Left ventricle myocardium superior (tissue), 1 donor: ENCODE measurements around the gene AJAP1. TPM values are rescaled to one million over a fixed set of nuclear protein-coding genes. Genes with fewer than 3 reads are reported as not detected.

ENCODE experiments used
- ATAC-seq: fragments of 200-7000 bp; cut with Tn5 transposase; one replicate; pipeline ENCODE4 v1.9.1; 2020; ENCODE audit warnings: mild to moderate bottlenecking, moderate library complexity
- DNase-seq: peaks from one replicate; pipeline ENCODE4 v3.0.0-alpha.2; 2020
- intact Hi-C: fragments of 100-400 bp; cut with micrococcal nuclease; formaldehyde crosslinking; loops from one replicate; pipeline ENCODE4 v1.11.0; 2022
- total RNA-seq: library from RNA; stranded (reverse); fragmentation: NEBNext Ultra II Directional; extraction: Animal tissue kit (Norgen Biotek cat#: 25700); gene quantifications from one replicate; pipeline ENCODE4 v1.2.1, GENCODE V29; 2021
- donor health status: DM: no; HTN: yes; CAD: no; lungs with severe emphysema.

Gene AJAP1
- total RNA-seq, 1 donor from 2014 or later: 0.05 TPM

- no peak for DNase-seq
- ATAC-seq: no peak
- intact Hi-C loops: no loop called here
These were observed 131.6 kb downstream of the AJAP1 start for GRCh38 chr1:4786055-4786454.

GRCh38 chr1:4787551-4787950, 133.1 kb downstream of the AJAP1 start:
- DNase-seq (no peak), ATAC-seq (no peak)
- intact Hi-C loops: no loop called here

GRCh38 chr1:4792565-4792964, 138.2 kb downstream of the AJAP1 start:
- DNase-seq: no peak
- ATAC-seq: no peak
- intact Hi-C loops: no loop called here

DNA sequence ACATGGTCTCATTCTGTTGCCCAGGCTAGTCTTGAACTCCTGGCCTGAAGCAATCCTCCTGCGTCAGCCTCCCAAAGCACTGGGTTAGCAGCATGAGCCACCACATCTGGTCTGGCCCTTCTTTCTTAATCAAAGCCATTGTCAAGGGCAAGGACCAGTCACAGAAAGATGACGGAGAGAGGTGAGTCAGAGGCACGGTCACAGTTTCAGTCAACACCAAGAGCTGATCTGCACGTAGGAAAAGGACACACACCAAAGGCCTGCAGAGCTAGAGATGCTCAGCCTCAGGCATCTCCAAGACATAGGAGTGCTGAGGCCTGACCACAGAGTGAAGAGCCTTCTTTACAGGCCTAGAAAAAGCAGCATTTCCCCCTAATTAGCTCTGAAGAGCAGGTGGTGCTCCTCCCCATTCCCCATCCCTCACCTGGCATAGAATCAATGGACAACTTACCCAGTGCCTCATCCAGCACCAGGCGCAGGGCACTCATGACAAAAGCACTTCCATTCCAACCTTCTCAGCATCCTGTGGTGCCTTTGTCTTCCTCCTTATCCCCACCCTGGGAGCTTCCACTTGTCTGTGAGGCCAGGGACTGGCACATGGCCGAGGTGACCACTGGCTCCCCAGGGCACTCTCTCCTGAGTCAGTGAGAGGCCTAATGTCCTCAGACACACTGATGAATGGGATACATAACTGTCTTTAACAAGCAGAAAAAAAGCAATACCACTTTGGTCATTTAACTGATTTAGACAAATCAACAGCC, 139.8 kb downstream of the AJAP1 start:
- intact Hi-C loops: no loop called here
- no peak for DNase-seq
- ATAC-seq: no peak

DNA sequence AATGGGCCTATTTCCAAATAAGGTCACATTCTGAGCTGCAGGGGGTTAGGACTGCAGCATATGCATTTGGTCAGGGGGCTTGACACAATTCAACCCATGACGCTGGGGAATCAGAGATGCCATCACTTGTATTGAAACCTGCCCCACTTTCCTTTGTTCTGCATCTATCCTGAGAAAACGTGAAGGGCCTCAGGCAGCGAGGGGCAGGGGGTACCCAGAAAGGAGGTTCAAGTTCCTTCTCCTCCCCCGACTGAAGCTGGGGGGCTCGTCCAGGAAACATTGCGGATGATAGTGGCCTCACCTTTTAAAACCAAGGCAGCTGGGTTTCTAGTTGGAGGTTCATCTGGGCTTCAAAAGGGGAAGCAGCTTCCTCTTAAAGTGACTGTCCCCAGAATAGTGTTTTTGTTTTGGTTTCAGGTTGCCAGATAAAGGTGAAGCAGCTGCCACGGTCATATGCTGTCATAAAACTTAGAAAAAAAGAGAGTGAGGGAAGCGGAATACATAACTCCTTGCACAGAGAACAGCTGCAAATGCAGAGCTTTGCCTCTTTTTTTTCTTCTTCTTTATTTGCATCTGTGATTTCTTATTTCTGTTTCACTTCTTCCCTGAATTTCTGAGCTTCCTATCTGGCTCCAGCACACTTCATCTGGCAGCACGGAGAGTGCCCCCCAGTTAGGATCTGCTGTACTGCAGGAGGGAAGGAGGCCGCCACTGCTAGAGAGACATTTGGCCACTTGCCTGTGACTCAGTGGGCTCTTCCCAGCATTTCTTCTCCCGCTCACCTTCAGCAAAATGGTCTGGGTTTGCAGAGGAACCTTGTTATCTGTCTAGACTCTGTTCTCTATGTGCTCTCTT, 142.0 kb downstream of the AJAP1 start:
- no peak for DNase-seq
- intact Hi-C loops: no loop called here
- ATAC-seq: no peak

- DNase-seq (no peak), ATAC-seq (no peak)
- intact Hi-C loops: no loop called here
These were observed 142.6 kb downstream of the AJAP1 start for GRCh38 chr1:4797016-4797410.

DNA sequence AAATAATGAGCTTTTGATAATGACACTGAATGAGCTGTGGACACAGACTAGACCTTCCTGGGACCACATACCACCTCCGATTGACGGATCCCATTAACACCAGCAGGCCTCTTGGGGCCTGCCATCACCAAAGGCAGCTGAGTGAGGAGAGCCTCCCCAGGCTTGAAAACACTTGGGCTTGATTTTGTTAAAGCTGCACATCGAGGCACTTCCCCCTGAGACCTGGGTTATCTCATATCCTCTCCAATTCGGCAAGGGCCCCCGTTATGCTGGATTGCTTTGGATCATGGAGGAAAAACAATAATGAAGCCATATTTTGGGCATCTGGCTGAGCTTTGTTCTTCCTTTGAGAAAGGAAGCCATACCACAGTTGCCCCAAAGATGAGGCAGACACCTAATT, 143.0 kb downstream of the AJAP1 start:
- intact Hi-C loops: no loop called here
- DNase-seq: no peak
- no peak for ATAC-seq

- intact Hi-C loops: no loop called here
- DNase-seq (peak; percentile 87), ATAC-seq (peak; percentile 96)
These were observed 146.9 kb downstream of the AJAP1 start for GRCh38 chr1:4801192-4801924.

DNA sequence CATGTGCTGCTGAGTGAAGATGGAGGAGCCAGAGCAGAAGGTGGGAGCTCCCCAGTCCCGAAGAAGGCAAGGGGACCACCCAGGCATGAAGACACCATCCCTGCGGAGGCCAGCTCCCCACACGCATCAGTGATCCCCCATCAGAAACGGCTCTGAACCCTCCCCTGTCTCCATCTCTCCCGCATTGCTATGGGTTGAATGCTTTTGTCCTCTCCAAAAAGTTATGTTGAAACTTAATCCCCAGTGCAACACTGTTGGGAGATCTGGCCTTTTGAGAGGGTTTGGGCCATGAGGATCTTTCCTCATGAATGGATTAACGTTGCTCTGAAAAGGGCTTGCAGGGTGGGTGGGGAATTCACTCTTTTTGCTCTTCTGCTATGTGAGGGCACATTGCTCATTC, 147.6 kb downstream of the AJAP1 start:
- intact Hi-C loops: no loop called here
- DNase-seq (no peak), ATAC-seq (peak; percentile 70)

DNA sequence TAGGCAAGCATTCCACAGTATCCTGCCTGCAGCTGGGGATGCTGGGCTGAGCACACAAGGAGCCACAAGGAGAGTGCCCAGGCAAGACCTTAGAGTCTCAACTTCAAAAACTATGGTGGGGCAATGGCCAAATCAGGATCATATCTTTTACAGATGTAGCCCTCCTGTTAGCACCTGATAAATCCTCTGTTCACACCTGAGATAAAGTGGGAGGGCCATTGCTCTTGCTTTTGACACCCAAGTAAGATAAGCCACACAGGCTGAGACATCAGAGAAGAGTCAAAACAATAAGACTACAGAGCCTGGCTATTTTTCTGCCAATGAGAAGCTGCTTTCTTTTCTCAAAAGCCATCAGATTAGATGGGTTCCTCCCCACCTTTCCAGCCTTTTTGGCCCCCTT, 148.9 kb downstream of the AJAP1 start:
- intact Hi-C loops: no loop called here
- no peak for ATAC-seq
- no peak for DNase-seq

- intact Hi-C loops: no loop called here
- no peak for DNase-seq
- ATAC-seq: no peak
These were observed 151.6 kb downstream of the AJAP1 start for GRCh38 chr1:4805987-4806386.

DNA sequence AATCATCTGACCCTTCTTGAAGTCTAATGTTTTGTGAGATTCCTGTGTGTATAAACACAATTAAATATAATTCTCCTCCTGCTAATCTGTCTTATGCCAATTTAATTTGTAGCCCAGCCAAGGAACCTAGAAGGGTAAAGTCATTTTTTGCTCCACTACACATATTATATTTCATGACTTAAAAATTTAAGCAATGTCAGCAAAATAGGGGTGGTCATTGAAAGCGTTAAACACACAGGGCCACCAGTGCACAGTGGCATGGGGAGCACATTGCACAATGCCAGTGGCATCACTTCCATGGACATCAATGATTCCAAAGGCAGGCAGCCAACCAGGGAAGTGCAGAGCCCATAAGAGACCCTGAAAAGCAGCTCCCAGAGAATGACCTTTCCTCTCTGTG, 166.1 kb downstream of the AJAP1 start:
- DNase-seq (no peak), ATAC-seq (no peak)
- intact Hi-C loops: no loop called here

DNA sequence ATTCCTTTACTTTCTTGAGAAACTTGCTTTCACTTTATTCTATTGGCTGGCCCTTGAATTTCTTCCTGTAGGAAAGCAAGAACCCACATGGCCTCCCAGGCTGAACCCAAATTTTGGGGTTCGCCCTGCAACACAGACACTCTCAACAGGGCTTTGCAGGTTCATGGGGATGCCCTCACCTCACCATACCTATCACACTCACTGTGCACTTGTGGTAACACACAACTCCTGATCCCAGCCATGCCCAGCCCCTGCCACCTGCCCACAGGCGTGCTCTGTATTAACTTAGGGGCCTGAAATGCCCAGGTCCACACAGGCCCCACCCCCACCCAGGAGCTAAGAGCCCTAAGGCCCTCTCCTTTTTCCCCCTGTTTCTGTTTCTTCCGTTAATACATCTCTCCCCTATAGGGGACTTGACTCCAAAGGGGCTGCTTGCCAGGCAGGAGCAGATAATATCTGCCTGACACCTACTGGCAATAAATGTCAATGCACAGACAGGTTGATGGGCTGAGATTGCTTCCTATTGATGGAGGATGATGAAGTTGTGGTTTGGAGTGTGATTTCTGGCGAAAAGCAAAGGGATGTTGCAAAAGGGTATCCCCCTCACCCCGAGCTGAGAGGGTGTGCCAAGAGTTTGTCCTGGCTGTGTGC, 171.5 kb downstream of the AJAP1 start:
- peak; percentile 17 for ATAC-seq
- intact Hi-C loops: no loop called here
- DNase-seq: no peak

DNA sequence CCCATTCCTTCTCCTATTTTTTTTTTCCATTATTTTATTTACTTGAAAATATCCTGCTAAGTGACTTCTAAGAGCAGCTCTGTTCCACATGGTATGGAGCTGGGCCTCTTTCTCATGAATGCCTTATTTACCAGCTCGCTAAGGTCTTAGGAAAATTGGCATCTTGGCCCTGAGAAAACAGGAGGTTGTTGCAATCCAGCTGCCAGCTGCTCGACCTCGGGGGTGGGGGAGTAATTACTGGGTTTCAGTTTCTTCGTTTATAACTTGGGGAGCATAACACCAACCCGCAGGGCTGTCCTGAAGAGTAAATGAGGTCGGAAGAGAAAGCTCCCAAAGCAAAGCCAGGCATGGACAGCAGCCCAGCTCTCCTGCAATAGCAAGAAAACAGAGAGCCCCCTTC, 176.3 kb downstream of the AJAP1 start:
- DNase-seq: no peak
- no peak for ATAC-seq
- intact Hi-C loops: no loop called here

DNA sequence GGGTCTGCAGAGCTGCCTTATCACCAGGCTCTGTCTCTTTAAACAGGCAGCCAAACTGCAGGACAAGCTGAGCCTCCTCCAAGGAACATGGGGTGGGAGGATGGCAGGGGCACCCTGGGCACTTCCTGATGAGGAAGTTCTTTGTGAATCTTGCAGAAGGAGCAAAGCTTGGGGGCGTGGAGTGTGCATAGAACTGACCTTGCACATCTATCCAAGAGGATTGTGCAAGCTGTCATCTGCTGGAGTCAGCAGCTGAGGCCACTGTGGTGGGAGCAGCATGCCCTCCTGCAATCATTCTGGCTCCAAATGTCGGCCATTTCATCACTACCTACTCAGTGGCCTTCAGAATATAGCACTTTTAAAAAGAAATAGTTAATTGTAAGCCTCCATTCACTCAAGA, 182.2 kb downstream of the AJAP1 start:
- intact Hi-C loops: no loop called here
- DNase-seq (peak; percentile 31), ATAC-seq (peak; percentile 48)

GRCh38 chr1:4837031-4837600, 182.7 kb downstream of the AJAP1 start:
- ATAC-seq (no peak), DNase-seq (no peak)
- intact Hi-C loops: no loop called here

DNA sequence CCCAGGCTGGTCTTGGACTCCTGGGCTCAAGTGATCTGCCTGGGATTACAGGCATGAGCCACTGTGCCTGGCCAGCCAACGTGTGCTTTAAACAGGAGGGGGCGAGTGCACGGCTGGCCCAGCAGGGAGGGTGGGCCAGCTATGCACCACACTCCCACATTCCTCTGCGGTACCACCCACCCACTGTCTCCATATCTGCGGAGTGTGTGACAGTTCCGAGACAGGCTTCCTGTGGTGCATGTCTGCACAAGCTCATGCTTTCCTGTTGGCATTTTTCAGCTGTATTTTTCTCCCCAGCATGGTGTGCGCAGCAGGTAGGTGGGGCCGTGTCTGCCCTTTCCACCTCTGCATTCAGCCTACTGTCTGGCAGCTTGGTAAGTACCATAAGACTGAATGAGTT, 183.3 kb downstream of the AJAP1 start:
- ATAC-seq: no peak
- DNase-seq: no peak
- intact Hi-C loops: no loop called here

DNA sequence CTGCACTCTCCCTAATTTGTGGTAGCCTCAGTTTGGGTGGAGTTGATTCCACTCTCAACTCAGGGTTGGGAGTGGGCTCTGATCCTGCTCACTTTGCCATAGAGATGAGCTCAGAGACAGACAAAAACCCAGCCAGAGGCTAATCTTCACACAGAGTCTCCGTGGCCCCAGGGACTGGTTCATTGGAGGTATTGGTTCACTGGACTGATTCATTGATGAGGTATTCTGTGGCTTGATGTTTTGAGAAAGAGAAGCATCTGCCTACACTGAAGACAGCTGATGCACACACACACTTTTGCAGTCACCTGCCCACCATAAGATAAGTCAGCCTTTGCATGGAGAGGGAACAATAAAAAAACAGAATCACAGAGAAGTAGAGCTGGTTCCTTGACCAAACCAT, 183.8 kb downstream of the AJAP1 start:
- DNase-seq (no peak), ATAC-seq (no peak)
- intact Hi-C loops: no loop called here
